ENCODE data around the gene TCAF2. TPM values are rescaled to one million over a fixed set of nuclear protein-coding genes. Genes with fewer than 3 reads are reported as not detected.

TCAF2 gene
- 3.7 and 5.9 TPM in 2 replicates for total RNA-seq

DNA sequence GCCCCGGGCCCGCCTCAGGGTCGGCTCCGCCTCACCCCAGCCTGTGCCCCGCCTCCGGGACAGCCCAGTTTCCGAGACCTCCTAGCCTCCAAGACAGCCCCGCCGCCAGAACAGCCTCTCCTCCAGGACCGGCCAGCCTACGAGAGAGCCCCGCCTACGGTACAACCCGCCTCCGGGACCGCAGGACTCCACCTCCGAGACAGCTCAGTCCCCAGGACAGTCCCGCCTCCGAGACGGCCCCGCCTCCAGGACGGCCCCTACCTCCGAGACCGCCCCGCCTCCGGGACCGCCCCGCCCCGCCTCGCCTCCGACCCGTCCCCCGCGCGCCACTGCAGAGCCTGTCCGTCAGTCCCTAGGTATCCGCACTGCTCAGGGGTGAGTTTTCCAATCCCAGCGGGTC, at the start of gene TCAF2:
TCAF2 (plus strand) TSS at position 329 of the 400 bp plus-strand sequence.

DNA sequence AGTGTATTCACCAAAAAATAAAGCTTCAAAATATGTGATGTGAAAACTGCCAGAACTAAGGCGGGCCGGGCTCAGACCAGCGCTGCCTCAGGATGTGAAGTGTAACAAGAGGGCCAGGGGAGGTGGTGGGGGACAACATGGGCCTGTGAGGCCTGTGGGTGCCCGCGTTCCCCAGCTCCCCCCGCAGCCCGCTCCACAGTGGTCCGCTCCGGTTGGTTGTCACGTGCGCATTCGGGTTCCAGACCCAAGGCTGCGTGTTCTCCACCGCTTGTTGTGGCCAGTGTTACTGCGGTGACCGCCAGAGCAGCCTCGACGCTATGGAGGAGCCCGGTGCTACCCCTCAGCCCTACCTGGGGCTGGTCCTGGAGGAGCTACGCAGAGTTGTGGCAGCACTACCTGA, 49.3 kb upstream of the TCAF2 start, which contains the start of gene CTAGE15:
CTAGE15 (plus strand) TSS at position 301 of the 400 bp plus-strand sequence; CDS start at position 318, 17 bp downstream.

Small RNA genes within 50 kb of the gene (small RNA-seq; reads per million reads assigned to genes)
- not detected for gene AC073264.2
- not detected for gene RNU6-162P

Other genes starting within 250 kb of the TCAF2 start
- gene ZYX, start 239.6 kb upstream of the TCAF2 start, total RNA-seq = 52.5 and 67.6 TPM in 2 replicates
- gene EPHA1, start 212.1 kb upstream of the TCAF2 start, total RNA-seq = not detected in 2 replicates
- not detected in 2 replicates for gene TAS2R60, start 177.5 kb upstream of the TCAF2 start, total RNA-seq
- not detected in 2 replicates for gene TAS2R41, start 143.1 kb upstream of the TCAF2 start, total RNA-seq
- not detected in 2 replicates for gene CTAGE15, start 49.2 kb upstream of the TCAF2 start, total RNA-seq
- 0.59 and 0.73 TPM in 2 replicates for gene CTAGE6, start 136.7 kb downstream of the TCAF2 start, total RNA-seq

All from subcutaneous preadipocyte (primary cell).